Ammon's horn (tissue), 1 donor: Measurements from ENCODE around the gene CRTC1.
"Not testable (repeated sequence)": the region's sequence is repeated elsewhere in the genome, so short reads cannot be mapped to it uniquely, and the experiment has no call there.

Source experiments
- DNase-seq: peaks from one replicate; pipeline ENCODE4 v3.0.0-alpha.2; 2016; ENCODE audit warnings: low spot score

Gene CRTC1

GRCh38 chr19:18669883-18670282 lies 13.6 kb upstream of the CRTC1 start:
- no peak for DNase-seq

- no peak for DNase-seq
These were observed 13.2 kb upstream of the CRTC1 start for GRCh38 chr19:18670312-18670711.

GRCh38 chr19:18671303-18672043 lies 12.0 kb upstream of the CRTC1 start:
- no peak for DNase-seq

GRCh38 chr19:18672044-18672451 lies 11.4 kb upstream of the CRTC1 start:
- DNase-seq: no peak

- DNase-seq: peak; percentile 62
These were observed 10.7 kb upstream of the CRTC1 start for GRCh38 chr19:18672606-18673337.

- peak; percentile 71 for DNase-seq
These were observed 8.9 kb upstream of the CRTC1 start for GRCh38 chr19:18674616-18675015.

GRCh38 chr19:18675779-18676178 lies 7.7 kb upstream of the CRTC1 start:
- no peak for DNase-seq

- no peak for DNase-seq
These were observed 6.8 kb upstream of the CRTC1 start for GRCh38 chr19:18676692-18677091.

GRCh38 chr19:18677156-18677555 lies 6.3 kb upstream of the CRTC1 start:
- DNase-seq: no peak

GRCh38 chr19:18680148-18680547 lies 3.3 kb upstream of the CRTC1 start:
- not testable (repeated sequence) for DNase-seq

- DNase-seq: no peak
These were observed 722 bp upstream of the CRTC1 start for GRCh38 chr19:18682807-18683108.

GRCh38 chr19:18683958-18684641 lies 620 bp downstream of the CRTC1 start:
- DNase-seq: no peak

GRCh38 chr19:18684642-18684993 lies 1.1 kb downstream of the CRTC1 start:
- DNase-seq: no peak

GRCh38 chr19:18685597-18686190 lies 2.2 kb downstream of the CRTC1 start:
- no peak for DNase-seq

GRCh38 chr19:18687740-18688465 lies 4.4 kb downstream of the CRTC1 start:
- DNase-seq: no peak

- DNase-seq: no peak
These were observed 12.5 kb downstream of the CRTC1 start for GRCh38 chr19:18696023-18696422.

GRCh38 chr19:18697680-18698079 lies 14.2 kb downstream of the CRTC1 start:
- DNase-seq: no peak

GRCh38 chr19:18698321-18699167 lies 15.1 kb downstream of the CRTC1 start:
- no peak for DNase-seq

GRCh38 chr19:18699403-18700054 lies 16.0 kb downstream of the CRTC1 start:
- DNase-seq: no peak

- peak; percentile 62 for DNase-seq
These were observed 17.2 kb downstream of the CRTC1 start for GRCh38 chr19:18700501-18701249.
